ENCODE data around the gene SLC5A5. TPM values are rescaled to one million over a fixed set of nuclear protein-coding genes. Genes with fewer than 3 reads are reported as not detected.

Gene SLC5A5
- total RNA-seq, 3 donors from 2014 or later: not detected

DNA sequence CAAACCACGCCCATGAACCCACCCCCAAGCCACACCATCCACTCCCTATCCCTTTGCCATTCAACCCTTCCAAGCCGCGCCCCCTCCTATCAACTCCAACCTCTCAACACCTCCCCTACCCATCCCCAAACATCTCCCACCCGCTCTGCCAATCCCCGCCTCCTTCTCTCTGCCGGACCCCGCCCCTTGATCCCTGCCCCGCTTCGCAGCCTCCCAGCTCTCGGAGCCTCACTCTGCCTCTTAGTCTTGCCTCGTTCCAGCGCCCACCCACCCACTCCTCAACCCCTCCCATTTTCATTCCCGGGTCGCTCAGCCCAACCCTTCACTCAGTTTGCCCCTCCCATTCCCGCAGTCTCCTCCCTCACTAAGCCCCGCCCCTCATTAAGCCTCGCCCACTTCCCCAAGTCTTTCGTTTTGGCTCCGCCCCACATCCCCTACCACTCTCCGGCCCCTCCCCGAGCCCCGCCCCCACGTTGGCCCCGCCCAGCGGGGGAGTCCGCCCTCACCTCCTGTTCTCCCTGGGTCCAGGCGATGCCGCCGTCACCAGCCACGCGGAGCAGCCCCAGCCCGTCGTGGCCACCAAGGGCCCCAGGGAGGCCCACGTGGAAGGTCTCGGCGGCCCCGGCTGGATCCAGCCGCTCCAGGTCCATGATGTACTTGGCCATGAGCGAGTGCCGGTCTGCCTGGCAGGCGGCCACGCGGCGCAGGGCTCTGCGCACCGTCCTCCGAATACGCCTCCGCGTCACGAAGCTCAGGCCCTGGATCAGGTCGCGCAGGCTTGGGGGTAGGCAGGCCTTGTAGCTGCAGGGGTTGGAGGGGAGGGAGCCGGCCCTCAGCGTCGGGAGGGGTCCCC, 29.7 kb upstream of the SLC5A5 start:
- peak overlapping the region; percentile 14 to 59 (median 46) for H3K4me3 ChIP-seq
- peak overlapping the region; percentile 11 to 67 for H3K27ac ChIP-seq
- H3K27me3 ChIP-seq: no peaks in the 10 kb centered on the region
- intact Hi-C loops (cut with DNase I; ENCODE audit: low total_unique reads): no loop called here
- TF ChIP-seq, protein P1, sequence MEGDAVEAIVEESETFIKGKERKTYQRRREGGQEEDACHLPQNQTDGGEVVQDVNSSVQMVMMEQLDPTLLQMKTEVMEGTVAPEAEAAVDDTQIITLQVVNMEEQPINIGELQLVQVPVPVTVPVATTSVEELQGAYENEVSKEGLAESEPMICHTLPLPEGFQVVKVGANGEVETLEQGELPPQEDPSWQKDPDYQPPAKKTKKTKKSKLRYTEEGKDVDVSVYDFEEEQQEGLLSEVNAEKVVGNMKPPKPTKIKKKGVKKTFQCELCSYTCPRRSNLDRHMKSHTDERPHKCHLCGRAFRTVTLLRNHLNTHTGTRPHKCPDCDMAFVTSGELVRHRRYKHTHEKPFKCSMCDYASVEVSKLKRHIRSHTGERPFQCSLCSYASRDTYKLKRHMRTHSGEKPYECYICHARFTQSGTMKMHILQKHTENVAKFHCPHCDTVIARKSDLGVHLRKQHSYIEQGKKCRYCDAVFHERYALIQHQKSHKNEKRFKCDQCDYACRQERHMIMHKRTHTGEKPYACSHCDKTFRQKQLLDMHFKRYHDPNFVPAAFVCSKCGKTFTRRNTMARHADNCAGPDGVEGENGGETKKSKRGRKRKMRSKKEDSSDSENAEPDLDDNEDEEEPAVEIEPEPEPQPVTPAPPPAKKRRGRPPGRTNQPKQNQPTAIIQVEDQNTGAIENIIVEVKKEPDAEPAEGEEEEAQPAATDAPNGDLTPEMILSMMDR (IDR thresholded peaks at IDR 0.05): no peak
- peak in 1 of 3 donors; percentile 42 for TF ChIP-seq POLR2AphosphoS5 (IDR thresholded peaks at IDR 0.05)
- no peak for TF ChIP-seq POLR2A (IDR thresholded peaks at IDR 0.05)
- no peaks in the 10 kb centered on the region for H3K36me3 ChIP-seq
- no peaks in the 10 kb centered on the region for H3K4me1 ChIP-seq
- DNase-seq (ENCODE audit: low spot score in 2 of 2): peak in 1 of 2 donors; percentile 46
- no peaks in the 10 kb centered on the region for H3K9me3 ChIP-seq

DNA sequence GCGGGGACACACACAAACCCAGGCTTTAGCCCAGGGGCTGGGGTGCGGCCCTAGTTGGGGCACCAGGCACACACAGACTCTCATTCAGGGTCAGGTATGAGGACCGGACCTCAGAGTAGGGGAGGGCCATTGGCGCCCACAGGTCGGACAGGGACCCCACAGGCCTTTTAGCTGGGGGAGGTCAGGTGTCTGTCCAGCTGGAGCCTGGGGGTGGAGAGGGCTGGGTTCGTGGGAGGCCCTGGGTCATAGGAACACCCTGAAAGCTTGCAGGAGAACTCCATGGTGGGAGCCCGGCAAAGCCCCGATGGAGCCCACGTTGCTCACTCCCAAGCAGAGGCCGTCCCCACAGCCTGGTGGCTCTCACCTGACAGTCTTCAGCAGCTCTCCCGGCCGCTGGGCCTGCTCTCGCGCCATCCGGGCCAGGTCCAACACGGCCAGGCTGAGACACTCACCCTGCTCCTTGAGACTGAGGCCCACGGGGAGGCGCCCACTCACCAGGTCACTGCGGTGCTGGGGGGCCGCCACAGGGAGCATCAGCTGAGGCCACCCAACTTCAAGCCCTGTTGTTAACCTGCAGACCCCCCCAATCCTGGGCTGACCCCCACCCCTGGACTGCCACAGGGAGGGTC, 29.0 kb upstream of the SLC5A5 start:
- Histone ChIP-seq H3K36me3 (no peaks in the 10 kb centered on the region), H3K27ac (peak overlapping the region; percentile 11 to 67), H3K27me3 (peaks cover 0 to 2% of the 10 kb centered on the region in 2 donors), H3K4me3 (peak overlapping the region in 2 of 3 donors; percentile 46 to 59), H3K4me1 (no peaks in the 10 kb centered on the region), H3K9me3 (no peaks in the 10 kb centered on the region)
- intact Hi-C loops (cut with DNase I; ENCODE audit: low total_unique reads): no loop called here
- no peak for DNase-seq (ENCODE audit: low spot score in 2 of 2)
- TF ChIP-seq, protein P1 (IDR thresholded peaks at IDR 0.05): no peak
- TF ChIP-seq POLR2A (IDR thresholded peaks at IDR 0.05) (no peak), POLR2AphosphoS5 (IDR thresholded peaks at IDR 0.05) (no peak)

DNA sequence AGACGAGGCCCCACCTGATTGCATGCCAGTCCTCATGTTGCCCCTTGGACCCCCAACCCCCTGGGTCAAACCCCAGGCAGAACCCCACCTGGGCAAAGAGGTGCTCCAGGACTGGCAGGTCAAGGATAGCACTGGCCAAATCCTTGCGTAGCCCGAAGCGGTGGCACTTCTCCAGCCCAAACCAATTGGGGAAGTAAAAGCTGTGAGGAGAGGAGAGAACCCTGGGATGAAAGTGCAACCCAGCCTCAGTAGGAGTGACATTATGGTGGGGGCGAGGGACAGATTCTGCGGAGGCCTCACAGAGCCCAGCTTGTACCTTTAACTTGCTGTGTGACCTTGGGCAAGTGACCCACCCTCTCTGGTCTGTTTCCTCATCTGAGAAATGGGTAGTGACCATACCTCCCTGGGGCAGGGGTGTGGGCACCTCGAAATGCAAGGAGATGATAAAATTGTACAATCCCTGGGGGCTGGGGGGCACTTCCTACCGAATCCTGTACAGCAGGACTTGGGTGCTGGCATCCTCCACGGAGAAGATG, 28.4 kb upstream of the SLC5A5 start:
- Histone ChIP-seq H3K27ac (no peak overlapping the region), H3K4me1 (no peaks in the 10 kb centered on the region), H3K36me3 (no peaks in the 10 kb centered on the region), H3K27me3 (peaks cover 0 to 2% of the 10 kb centered on the region in 2 donors), H3K9me3 (no peaks in the 10 kb centered on the region), H3K4me3 (no peak overlapping the region)
- DNase-seq (ENCODE audit: low spot score in 2 of 2): no peak
- intact Hi-C loops (cut with DNase I; ENCODE audit: low total_unique reads): no loop called here
- TF ChIP-seq POLR2AphosphoS5 (IDR thresholded peaks at IDR 0.05) (no peak), POLR2A (IDR thresholded peaks at IDR 0.05) (no peak)
- TF ChIP-seq, protein P1 (IDR thresholded peaks at IDR 0.05): no peak

DNA sequence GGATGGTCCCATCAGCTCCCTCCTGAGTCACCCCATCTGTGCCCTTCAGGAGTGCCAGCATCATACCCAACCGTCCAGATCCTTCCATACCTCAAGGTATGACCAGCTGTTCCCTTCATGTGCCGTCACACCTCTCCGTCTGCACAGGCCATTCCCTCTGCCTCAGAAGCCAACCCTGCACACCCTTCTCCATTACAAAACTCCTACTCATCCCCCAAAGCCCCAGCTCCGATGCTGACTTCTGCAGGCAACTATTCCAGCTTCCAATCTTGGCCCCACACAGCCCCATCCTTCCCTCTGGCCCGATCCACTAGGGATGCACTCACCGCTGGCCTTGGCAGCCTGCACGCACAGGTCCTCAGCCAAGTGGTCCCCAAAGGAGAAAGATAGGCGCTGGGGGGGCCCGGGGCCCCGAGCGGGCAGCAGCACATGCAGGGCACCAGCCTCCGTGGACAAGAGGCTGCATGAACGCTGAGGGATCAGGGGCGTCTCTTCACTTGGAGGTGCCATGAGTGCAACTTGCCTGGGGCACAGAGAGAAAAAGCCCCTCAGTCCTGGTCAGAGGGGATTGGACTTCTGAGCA, 27.7 kb upstream of the SLC5A5 start:
- no peak for DNase-seq (ENCODE audit: low spot score in 2 of 2)
- Histone ChIP-seq H3K27me3 (peaks cover 0 to 2% of the 10 kb centered on the region in 2 donors), H3K9me3 (no peaks in the 10 kb centered on the region), H3K27ac (no peak overlapping the region), H3K4me3 (no peak overlapping the region), H3K36me3 (no peaks in the 10 kb centered on the region), H3K4me1 (no peaks in the 10 kb centered on the region)
- intact Hi-C loops (cut with DNase I; ENCODE audit: low total_unique reads): no loop called here
- TF ChIP-seq POLR2AphosphoS5 (IDR thresholded peaks at IDR 0.05): no peak
- TF ChIP-seq, protein P1 (IDR thresholded peaks at IDR 0.05): no peak
- TF ChIP-seq POLR2A (IDR thresholded peaks at IDR 0.05): no peak
